HG02610 (cell line): ENCODE measurements around the gene HELZ2.
"Not testable (repeated sequence)": the region's sequence is repeated elsewhere in the genome, so short reads cannot be mapped to it uniquely, and the experiment has no call there.

Source experiments
- ATAC-seq: cut with Tn5 transposase; IDR thresholded peaks from one replicate; pipeline ENCODE4 v1.9.1; 2021; ENCODE audit warnings: mild to moderate bottlenecking, moderate library complexity; ENCODE audit not compliant: unreplicated experiment

The HELZ2 gene

GRCh38 chr20:63579017-63579694 is 5.1 kb upstream of the HELZ2 start:
- no peak for ATAC-seq

- no peak for ATAC-seq
Measured at GRCh38 chr20:63578224-63579016, 4.4 kb upstream of the HELZ2 start.

- ATAC-seq, result no peak
Measured at GRCh38 chr20:63577317-63577894, 3.4 kb upstream of the HELZ2 start.

GRCh38 chr20:63576311-63576710 is 2.3 kb upstream of the HELZ2 start:
- ATAC-seq, result no peak

- ATAC-seq, result no peak
Measured at GRCh38 chr20:63574829-63575743, 1.0 kb upstream of the HELZ2 start.

GRCh38 chr20:63573647-63574131 is 350 bp downstream of the HELZ2 start:
- ATAC-seq, result no peak

GRCh38 chr20:63572788-63573646 is 1.0 kb downstream of the HELZ2 start:
- no peak for ATAC-seq

- no peak for ATAC-seq
Measured at GRCh38 chr20:63572071-63572787, 1.8 kb downstream of the HELZ2 start.

- ATAC-seq, result not testable (repeated sequence)
Measured at GRCh38 chr20:63571087-63571478, 3.0 kb downstream of the HELZ2 start.

GRCh38 chr20:63570281-63571086 is 3.6 kb downstream of the HELZ2 start:
- ATAC-seq, result no peak

- no peak for ATAC-seq
Measured at GRCh38 chr20:63568986-63569949, 4.8 kb downstream of the HELZ2 start.

GRCh38 chr20:63568170-63568981 is 5.7 kb downstream of the HELZ2 start:
- no peak for ATAC-seq

GRCh38 chr20:63567386-63568169 is 6.5 kb downstream of the HELZ2 start:
- ATAC-seq, result no peak

GRCh38 chr20:63567136-63567385 is 7.0 kb downstream of the HELZ2 start:
- no peak for ATAC-seq

- ATAC-seq, result no peak
Measured at GRCh38 chr20:63566395-63567135, 7.5 kb downstream of the HELZ2 start.
